OCI-M2 (cell line): ENCODE data around the gene CLEC4M.
A peak's percentile ranks its signal among the peaks of the same experiment; 100 is the strongest.
"Not testable (repeated sequence)": the region's sequence is repeated elsewhere in the genome, so short reads cannot be mapped to it uniquely, and the experiment has no call there.

Source experiments
- DNase-seq: peaks from one replicate; lab custom pipeline; 2025; ENCODE audit not compliant: unreplicated experiment; lab: John Stamatoyannopoulos, UW

CLEC4M gene

GRCh38 chr19:7769171-7769570, 6.1 kb downstream of the CLEC4M start:
- no peak for DNase-seq

- DNase-seq: no peak
Observed at GRCh38 chr19:7771072-7771471, 8.0 kb downstream of the CLEC4M start.

GRCh38 chr19:7772752-7773291, 9.8 kb downstream of the CLEC4M start:
- no peak for DNase-seq

GRCh38 chr19:7773841-7774240, 10.8 kb downstream of the CLEC4M start:
- no peak for DNase-seq

- no peak for DNase-seq
Observed at GRCh38 chr19:7775761-7776160, 12.7 kb downstream of the CLEC4M start.

GRCh38 chr19:7778081-7778480, 15.0 kb downstream of the CLEC4M start:
- peak; percentile 10 for DNase-seq

- no peak for DNase-seq
Observed at GRCh38 chr19:7779631-7780486, 16.8 kb downstream of the CLEC4M start.

- DNase-seq: no peak
Observed at GRCh38 chr19:7781157-7781556, 18.1 kb downstream of the CLEC4M start.

- no peak for DNase-seq
Observed at GRCh38 chr19:7783991-7784423, 21.0 kb downstream of the CLEC4M start.

GRCh38 chr19:7784856-7785255, 21.8 kb downstream of the CLEC4M start:
- DNase-seq: no peak

- DNase-seq: no peak
Observed at GRCh38 chr19:7787141-7787540, 24.1 kb downstream of the CLEC4M start.

GRCh38 chr19:7787602-7788177, 24.6 kb downstream of the CLEC4M start:
- no peak for DNase-seq

- DNase-seq: no peak
Observed at GRCh38 chr19:7788178-7788932, 25.3 kb downstream of the CLEC4M start.

GRCh38 chr19:7788933-7789323, 25.9 kb downstream of the CLEC4M start:
- no peak for DNase-seq

GRCh38 chr19:7789447-7789846, 26.4 kb downstream of the CLEC4M start:
- no peak for DNase-seq

GRCh38 chr19:7790416-7790815, 27.4 kb downstream of the CLEC4M start:
- no peak for DNase-seq

GRCh38 chr19:7792281-7792680, 29.2 kb downstream of the CLEC4M start:
- peak; percentile 68 for DNase-seq

GRCh38 chr19:7792701-7793100, 29.7 kb downstream of the CLEC4M start:
- DNase-seq: not testable (repeated sequence)

GRCh38 chr19:7793493-7793892, 30.4 kb downstream of the CLEC4M start:
- no peak for DNase-seq

- no peak for DNase-seq
Observed at GRCh38 chr19:7795555-7796161, 32.6 kb downstream of the CLEC4M start.
